ENCODE results near the gene ZNF496.

ZNF496 gene

GRCh38 chr1:247326411-247327130 is 5.1 kb downstream of the ZNF496 start:
- DNase-seq = no peak

GRCh38 chr1:247324923-247325322 is 6.7 kb downstream of the ZNF496 start:
- no peak for DNase-seq

- DNase-seq = no peak
These were observed 7.4 kb downstream of the ZNF496 start for GRCh38 chr1:247324204-247324787.

GRCh38 chr1:247322849-247323586 is 8.6 kb downstream of the ZNF496 start:
- no peak for DNase-seq

- no peak for DNase-seq
These were observed 9.2 kb downstream of the ZNF496 start for GRCh38 chr1:247322442-247322841.

- no peak for DNase-seq
These were observed 14.0 kb downstream of the ZNF496 start for GRCh38 chr1:247317702-247318101.

GRCh38 chr1:247316590-247317197 is 15.0 kb downstream of the ZNF496 start:
- no peak for DNase-seq

- no peak for DNase-seq
These were observed 27.6 kb downstream of the ZNF496 start for GRCh38 chr1:247304031-247304430.

GRCh38 chr1:247303216-247303615 is 28.5 kb downstream of the ZNF496 start:
- no peak for DNase-seq

- DNase-seq = no peak
These were observed 30.5 kb downstream of the ZNF496 start for GRCh38 chr1:247301176-247301540.

GRCh38 chr1:247300491-247301175 is 31.0 kb downstream of the ZNF496 start:
- DNase-seq = no peak

GRCh38 chr1:247299723-247300381 is 31.8 kb downstream of the ZNF496 start:
- DNase-seq = no peak

- DNase-seq = no peak
These were observed 33.0 kb downstream of the ZNF496 start for GRCh38 chr1:247298701-247299100.

GRCh38 chr1:247298124-247298481 is 33.6 kb downstream of the ZNF496 start:
- DNase-seq = no peak

GRCh38 chr1:247297263-247298123 is 34.2 kb downstream of the ZNF496 start:
- DNase-seq = no peak

- no peak for DNase-seq
These were observed 35.0 kb downstream of the ZNF496 start for GRCh38 chr1:247296599-247297180.

GRCh38 chr1:247295746-247296145 is 35.9 kb downstream of the ZNF496 start:
- DNase-seq = no peak

- DNase-seq = no peak
These were observed 36.4 kb downstream of the ZNF496 start for GRCh38 chr1:247295274-247295684.

GRCh38 chr1:247294282-247294681 is 37.4 kb downstream of the ZNF496 start:
- no peak for DNase-seq

GRCh38 chr1:247293047-247293446 is 38.6 kb downstream of the ZNF496 start:
- no peak for DNase-seq

Measured in activated naive CD4-positive, alpha-beta T cell (primary cell).